Hematopoietic multipotent progenitor cell (in vitro differentiated cells): ENCODE results near the gene PPM1N. TPM values are rescaled to one million over a fixed set of nuclear protein-coding genes. Genes with fewer than 3 reads are reported as not detected.

Experiments
- DNase-seq, 3 donors: peaks; one replicate each; pipeline ENCODE4 v3.0.0-alpha.2; 2011 to 2015; ENCODE audit warnings: low read depth in 2 of 3, low spot score in 2 of 3
- total RNA-seq: library from RNA; depleted of rRNA; stranded (reverse); fragments of >200 nt; gene quantifications from one replicate; pipeline ENCODE4 v1.2.3, GENCODE V29; 2012

PPM1N gene
- total RNA-seq, 1 donor = 1.9 TPM

DNA sequence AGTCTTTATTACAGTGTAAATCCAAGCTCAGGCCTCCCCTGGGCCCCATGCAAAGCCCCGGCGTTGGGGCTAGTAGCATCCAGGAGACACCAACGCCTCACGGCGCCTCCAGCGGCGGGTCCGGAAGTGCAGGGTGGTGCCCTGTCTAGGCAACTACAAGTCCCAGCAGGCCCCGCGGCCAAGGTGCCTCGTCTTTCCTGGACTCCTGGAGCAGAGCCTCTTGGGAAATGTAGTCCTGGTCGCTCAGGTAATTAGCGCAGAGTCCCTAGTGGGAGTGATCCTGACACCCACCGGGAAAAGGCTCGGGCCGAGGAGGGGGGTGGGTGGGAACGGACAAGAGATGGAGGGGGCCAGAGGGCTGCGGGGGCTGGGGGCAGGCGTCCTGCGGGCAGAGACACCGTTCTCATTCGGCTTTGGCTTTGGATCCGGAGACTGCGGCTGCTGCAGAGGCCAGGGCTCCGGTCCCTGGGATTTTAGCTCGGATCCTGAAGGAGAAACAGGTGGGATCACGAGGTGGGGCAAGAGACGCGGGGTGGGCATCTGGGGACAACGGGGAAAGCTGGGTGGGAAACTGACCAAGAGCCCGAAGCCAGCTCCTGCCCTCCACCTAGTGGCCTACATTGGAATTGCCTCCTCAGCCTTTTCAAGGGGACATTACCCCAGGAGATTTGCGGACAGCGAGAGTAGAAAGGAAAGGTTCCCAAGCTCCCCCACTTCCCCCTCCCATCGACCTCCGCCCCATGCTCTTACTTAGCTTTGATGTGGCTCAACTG, 12.8 kb upstream of the PPM1N start:
- peak; percentile 84 to 97 (median 94) for DNase-seq

DNA sequence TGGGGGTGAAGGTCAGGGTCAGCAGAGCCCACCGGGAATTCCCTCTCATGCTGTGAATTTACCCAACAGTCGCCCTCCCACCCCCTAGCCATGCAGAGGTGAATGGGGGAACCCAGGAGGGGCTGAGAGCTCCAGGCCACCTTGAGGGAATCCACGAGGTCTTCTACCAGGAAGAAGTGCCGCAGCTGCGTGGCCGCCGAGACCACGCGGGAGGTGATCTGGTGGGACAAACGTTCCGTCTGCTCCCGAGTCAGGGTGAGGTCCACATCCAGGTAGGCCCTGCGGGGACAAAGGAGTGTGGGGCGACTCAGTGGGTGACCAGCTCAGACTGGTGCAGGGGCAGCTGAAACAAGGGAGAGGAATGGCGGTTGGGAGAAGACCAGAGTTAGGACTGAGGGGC, 9.5 kb upstream of the PPM1N start:
- no peak for DNase-seq

DNA sequence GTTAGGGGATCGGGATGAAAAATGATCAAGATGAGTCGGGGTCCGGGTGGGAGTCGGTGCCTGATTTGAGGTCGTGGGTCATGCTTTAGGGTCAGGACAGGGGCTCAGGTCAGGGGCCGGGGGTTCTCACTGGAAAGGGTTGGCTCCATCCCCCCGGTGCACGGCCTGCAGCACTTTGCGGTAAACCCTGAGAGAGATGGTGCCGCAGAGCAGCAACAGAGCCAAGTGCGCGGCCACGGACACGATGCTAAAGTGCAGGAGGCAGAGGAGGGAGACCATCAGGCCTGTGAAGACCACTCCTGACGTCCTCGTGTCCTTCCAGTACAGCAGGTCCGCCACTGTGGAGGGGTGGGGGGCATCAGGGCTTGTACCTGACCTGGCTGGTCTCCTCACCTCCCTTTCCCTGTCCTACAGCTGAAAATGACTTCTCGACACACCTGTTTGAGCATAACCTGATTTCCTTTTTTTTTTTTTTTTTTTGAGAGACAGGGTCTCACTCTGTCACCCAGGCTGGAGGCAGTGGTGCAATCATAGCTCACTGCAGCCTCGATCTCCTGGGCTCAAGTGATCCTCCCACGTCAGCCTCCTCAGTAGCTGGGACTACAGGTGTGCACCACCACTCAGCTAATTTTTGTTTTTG, 8.9 kb upstream of the PPM1N start:
- no peak for DNase-seq

DNA sequence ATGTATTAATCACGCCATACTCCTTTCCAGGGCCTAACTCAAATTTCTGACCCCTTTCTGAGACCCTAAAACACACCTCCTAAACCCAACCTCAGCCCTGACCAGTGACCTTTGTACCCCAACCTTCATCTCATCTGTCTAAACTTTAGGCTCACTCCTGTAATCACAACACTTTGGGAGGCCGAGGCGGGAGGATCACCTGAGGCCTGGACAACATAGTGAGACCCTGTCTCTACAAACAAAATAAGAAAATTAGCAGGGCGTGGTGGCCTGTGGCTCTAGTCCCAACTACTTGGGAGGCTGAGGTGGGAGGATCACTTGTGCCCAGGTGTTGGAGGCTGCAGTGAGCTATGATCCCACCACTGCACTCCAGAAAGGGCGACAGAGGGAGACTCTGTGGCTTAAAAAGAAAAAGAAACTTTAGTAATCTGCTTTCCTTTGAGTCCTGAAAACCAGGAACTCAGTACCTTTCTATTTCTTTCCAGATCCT, 6.1 kb upstream of the PPM1N start:
- DNase-seq = no peak

DNA sequence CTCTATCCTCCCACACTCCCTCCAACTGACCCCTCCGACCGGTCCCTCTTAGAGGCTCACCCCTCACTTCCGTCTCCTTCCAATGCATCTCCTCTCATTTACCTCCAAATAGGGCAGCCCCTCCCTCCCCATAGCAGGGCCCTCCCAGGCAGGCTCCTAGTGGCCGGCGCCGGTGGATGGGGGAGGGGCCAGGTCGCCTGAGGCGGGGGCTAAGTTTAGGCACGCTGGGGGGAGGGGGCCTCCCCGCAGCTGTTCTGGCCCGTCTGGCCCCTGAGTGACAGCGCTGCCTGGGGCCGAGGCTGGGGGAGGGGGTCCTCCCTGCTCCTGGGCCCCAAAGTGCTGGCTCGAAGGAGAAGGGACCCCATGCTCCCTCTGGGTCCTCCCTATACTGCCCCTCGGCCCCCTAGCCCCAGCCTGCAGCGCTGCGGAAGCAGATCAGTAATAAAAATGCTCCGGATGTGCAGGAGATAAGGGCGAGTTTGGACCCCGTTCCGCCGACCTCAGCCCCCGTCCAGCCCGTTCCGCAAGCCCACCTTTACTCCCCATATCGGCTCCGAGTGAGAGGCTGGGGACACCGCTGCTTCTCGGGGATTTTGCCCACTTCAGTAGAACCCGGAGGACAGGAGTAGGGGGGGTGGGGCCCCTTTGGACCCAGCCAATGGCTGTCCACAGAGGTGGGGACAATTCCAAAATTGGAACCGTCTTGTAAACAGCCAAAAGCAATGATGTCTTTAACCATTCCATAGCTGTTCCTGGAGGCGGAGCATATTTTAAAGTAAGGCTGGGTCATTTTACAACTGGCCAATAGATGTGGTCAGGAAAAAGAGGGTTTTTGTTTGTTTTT, 5.4 kb upstream of the PPM1N start:
- DNase-seq = peak in 1 of 3 donors; percentile 36

DNA sequence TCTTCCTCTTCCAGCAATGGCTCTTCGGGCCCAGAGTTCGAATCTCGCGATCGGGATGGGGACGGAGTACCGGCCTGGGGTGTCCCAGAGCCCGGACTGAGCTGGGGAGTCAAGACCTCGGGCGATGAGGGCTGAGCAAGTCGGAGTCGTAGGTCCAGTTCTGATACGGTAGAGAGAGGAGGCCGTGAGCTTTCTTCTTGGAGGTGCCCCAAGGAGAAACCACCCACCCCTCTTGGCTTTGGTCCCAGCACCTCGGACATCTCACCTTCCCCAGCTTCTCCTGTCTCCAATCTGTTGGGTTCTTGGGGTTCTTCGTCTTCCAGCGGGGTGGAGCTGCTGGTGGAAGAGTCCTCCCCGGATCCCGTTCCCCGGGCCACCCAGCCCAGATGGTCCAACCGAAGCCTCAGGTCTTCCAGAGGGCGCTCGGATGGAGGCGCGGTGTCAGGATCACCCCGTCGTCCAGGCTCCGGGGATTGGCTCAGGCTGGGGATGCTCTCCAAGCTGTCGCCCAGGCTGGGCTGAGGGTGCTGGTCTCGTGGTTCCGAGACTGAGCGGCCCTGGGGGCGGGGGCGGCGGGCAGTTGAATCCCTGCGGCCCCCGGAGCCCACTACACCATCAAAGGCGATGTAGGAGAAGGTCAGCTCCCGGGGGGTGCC, 3.9 kb upstream of the PPM1N start:
- DNase-seq = no peak

DNA sequence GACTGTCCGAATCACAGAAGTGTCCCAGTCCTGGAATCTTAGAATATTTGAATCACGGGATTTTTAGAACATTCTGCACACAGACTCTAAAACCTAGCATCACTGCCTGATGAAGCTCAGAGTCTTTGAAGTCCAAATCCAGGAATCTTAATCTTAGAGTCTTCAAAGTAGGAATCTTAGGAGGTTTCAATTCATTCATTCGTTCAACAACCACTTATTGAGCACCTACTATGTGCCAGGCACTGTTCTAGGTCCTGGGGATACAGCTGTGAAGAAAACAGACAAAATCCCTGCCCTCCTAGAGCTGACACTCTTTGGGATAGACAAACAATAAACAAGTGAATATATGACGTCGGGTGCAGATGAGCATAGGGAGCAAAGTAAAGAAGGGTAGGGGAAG, 3.1 kb upstream of the PPM1N start:
- DNase-seq = no peak

DNA sequence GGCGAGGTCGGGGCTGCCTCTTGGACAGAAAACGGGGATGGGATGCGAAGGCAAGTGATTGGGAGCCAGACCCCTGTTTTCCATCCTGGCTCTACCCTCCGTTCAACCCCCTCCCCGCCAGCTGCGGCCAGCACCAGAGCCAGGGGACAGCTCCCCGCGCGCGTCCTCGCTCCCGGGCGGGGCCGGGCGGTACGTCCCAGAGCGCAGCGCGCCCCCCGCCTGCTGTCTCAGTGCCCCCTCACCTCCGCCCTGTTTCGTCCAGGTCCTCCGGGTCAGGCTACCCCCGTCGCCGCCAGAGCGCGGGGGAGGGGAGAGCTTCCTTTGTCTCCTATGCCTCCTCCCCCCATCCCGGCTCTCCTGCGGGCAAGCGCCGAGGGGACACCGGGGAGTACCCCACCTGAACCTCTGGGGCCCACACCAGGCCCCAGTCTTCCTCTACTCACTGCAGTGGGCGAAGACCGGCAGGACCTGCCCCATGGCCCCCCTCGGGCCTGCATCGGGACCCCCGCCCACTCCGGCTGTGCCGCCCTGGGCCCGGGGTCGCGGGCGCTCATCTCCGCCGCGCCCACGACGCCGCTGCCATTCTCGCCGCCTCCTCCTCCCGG, 1.8 kb upstream of the PPM1N start:
- DNase-seq = peak in 2 of 3 donors; percentile 45 to 57

DNA sequence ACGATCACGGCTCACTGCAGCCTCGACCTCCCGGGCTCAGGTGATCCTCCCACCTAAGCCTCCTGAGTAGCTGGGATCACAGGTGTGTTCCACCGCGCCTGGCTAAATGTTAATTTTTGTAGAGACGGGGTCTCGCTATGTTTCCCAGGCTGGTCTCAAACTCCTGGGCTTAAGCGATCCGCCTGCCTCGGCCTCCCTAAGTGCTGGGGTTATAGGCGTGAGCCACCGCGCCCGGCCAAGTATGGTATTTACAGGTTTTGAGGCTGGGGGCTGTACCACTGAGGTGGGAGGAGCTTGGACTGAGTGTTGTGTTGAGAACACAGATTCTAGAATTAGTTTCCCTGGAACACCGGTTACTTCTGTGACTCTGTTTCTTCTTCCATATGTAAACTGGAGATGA, 452 bp upstream of the PPM1N start:
- no peak for DNase-seq

DNA sequence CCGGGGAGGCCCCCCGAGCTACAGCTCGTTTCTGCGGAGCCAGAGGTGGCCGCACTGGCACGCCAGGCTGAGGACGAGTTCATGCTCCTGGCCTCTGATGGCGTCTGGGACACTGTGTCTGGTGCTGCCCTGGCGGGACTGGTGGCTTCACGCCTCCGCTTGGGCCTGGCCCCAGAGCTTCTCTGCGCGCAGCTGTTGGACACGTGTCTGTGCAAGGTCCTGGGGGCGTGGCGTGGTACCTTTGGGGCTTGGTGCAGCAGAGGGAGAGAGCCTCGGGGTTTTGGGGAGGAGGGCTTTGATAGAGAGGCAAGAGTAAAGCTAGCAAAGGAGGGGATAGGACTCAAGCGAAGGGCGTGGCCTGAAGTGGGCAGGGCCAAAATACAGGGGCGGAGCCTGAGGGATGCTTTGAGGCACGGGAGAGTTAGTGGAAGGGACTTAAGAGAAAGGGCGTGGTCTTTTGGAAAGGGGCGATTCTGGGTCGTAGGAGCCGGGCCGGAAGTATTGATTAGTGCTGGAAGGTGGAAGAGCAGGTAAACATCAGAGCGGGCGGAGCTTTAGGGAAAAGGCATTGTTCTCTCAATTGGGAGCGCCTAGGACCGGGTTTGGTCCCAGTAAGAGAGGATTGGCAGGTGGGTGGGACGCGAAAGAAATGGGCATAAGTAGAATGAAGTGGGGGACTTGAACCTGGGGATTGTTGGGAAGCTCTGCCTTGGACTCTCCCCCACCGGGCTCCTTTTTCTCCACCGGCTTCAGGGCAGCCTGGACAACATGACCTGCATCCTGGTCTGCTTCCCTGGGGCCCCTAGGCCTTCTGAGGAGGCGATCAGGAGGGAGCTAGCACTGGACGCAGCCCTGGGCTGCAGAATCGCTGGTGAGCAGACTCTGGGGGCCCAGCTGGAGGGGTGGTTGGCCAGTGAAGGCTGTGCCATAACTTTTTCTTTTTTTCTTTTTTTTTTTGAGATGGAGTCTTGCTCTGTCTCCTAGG, 1.2 kb downstream of the PPM1N start:
- peak in 2 of 3 donors; percentile 60 to 70 for DNase-seq

DNA sequence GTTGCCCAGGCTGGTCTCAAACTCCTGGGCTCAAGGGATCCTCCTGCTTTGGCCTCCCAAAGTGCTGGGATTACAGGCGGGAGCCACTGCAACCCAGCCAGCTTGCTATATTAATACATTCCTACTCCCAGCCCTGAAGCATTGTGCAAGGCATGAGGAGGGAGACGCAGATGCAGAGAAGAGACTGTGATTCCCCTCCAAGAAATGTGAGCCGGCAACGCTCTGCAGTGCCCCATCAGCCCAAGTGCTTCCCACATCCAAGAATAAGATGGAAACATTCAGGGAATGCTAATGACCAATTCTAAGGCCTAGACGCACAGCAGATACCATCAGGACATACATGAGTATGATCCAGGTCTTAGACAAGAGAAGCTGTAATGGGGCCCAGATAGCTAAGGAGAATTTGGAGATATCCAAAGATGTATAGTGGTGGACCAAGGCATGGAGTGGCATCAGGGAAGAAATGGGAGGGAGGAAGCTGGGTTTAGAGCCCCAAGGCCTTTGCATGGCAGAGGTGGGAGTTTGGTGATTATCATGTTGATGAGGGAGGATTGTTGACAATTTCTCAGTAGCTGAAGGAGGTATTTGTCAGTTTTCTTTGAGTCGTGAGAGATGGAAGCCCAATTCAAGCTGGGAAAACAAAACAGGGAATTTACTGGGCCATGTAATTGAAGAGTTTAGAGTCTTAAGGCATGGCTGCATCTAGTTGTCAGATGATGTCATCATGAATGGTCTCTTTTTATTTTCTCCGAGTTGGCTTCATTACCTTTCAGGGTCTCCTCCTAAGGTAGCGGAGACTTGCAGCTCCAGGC, 2.9 kb downstream of the PPM1N start:
- no peak for DNase-seq

DNA sequence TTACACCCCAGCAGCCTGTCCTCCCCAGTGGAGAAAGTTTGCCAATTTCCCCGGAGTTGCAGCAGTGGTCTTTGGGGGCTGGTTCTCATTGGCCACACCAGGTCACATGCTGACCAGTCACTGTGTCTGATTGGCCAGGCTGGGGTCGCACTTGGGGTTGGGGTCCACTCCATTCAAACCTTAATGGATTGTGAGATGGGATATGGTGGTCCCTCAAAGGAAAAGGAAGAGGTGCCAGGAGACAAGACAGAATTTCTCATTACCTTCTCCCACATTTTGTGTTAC, 3.4 kb downstream of the PPM1N start:
- no peak for DNase-seq

DNA sequence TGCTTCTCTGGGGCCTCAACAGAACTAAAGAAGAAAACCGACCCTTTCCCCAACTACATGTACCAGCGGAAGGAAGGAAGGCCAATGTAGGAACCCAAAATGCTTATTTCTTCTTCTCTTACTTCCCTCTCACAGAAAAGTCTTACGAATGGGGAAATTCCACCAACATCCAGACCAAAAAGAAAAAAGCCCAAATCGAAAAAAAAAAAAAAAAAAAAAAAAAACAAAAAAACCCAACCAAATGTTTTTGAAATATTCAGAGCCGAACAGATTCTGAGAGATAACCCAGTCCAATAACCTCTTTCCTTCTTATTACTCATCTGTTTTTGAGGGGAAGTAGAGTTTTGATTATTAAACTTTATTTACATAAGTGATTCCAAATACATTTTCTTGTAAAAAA, 3.9 kb downstream of the PPM1N start:
- no peak for DNase-seq

DNA sequence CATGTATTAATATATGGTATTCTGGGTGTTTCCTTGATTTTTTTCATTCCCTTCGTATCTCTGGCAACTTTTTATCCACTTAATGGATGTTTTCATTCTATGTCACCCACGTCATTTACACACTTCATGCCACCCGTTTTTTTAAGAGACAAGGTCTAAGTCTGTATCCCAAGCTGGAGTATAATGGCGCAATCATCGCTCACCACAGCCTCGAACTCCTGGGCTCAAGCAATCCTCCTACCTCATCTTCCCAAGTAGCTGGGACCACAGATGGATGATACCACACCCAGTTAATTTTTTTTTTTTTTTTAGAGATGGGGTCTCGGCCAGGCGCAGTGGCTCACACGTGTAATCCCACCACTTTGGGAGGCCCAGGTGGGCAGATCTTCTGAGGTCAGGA, 5.7 kb downstream of the PPM1N start:
- no peak for DNase-seq

DNA sequence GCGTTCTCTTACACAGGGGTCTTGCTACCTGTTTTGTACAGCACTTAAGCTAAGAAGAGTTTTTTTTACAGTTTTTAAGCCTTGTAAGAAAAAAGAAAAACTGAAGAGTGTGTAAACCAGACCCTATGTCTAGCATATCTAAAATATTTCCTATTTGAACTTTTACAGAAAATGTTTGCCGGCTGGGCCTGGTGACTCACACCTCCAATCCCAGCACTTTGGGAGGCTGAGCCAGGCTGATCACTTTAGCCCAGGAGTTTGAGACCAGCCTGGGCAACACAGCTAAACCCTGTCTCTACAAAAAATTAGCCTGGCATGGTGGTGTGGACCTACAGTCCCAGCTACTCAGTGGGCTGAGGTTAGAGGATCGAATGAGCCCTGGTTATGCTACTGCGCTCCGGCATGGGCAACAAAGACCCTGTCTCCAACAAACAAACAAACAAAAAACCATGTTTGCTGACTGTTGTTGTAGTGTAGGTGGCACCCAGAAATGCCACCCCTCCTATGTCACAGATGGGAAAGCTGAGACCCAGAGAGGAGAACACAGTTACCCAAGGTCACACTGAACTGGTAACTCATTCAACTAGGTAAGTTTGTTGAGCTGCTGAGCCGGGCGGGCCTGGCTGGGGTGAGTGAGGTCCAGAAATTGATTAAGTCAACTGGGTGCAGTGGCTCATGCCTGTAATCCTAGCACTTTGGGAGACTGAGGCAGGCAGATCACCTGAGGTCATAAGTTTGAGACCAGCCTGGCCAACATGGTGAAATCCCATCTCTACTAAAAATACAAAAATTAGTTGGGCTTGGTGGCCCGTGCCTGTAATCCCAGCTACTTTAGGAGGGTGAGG, 7.1 kb downstream of the PPM1N start:
- DNase-seq = no peak

DNA sequence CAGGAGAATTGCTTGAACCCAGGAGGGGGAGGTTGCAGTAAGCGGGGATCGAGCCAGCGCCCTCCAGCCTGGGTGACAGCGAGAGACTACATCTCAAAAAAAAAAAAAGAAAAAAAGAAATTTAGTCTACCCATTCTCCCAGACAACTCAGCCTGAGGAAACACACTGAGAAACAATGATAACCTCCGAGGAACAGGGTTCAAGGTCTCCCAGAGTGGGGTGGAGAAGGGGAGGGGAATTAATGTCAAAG, 7.7 kb downstream of the PPM1N start:
- DNase-seq = no peak

DNA sequence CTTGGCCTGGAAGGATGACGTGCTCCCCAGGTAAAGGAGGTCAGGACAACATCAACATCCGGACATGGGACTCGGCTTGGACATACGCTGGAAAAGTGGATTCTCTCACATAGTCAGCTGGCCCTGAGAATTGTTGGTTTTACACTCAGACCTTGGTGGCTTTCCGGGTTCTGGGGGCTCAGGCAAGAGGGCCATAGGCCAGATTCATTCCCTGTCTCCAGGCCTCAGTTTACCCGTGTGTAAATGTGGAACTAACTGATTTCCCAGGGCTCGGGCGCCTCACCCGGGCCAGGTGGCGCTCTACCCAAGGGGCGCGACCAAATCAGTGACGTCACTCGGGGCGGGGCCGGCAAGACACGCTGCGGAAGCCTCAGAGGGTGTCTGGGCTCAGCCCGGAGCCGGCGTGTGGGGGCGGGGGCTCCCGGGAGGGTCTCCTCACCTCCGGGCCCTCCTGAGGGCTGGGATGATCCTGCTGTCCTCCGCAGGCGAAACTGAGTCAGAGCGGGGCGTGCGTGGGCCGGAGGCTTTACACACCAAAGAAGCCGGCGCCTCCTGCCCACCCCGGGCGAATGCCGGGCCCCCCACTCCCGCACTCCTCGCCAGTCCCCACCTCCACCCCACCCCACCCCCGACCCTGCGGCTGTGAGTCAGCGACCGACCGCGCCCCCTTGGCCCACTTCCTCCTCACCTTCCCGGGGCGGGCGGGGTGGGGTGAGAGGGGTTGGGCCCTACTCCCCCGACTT, 8.2 kb downstream of the PPM1N start:
- peak; percentile 95 to 96 (median 96) for DNase-seq
